ENCODE results near the gene SLC7A10. TPM values are rescaled to one million over a fixed set of nuclear protein-coding genes. Genes with fewer than 3 reads are reported as not detected.

Gene SLC7A10
- total RNA-seq, 3 donors from 2014 or later: 6.9 to 8.8 TPM; not detected in 1

DNA sequence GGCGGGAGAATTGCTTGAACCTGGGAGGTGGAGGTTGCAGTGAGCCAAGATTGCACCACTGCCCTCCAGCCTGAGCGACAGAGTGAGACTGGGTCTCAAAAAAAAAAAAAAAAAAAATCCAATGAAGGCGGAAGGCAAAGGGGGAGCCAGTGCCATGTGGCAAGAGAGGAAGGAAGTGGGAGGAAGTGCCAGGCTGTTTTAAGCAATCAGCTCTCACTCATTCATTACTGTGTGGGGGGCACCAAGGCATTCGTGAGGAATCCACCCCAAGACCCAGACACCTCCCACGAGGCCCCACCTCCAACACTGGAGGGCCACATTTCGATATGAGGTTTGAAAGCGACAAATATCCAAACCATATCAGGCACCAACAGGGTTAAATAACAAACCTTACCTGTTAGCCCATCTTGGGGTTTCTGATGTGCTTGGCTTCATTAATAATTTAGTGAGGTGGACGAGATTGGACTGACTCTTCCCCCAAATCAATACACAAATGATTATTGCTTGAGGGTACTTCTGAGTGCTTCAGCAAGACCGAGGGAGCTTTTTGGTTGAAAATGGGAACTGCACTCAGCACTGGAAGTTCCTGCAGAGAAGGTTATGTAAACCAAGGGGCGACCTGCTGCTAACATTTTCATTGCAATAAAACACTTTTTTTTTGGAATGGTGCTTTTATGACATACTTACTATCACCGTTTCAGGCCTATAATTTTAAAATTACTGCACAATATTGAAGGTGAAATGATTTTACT is 39.0 kb downstream of the SLC7A10 start:
- DNase-seq (ENCODE audit: low spot score in 2 of 2): no peak
- no peak overlapping the region for H3K4me3 ChIP-seq
- TF ChIP-seq POLR2A (IDR thresholded peaks at IDR 0.05) (no peak), POLR2AphosphoS5 (IDR thresholded peaks at IDR 0.05) (no peak), CTCF (IDR thresholded peaks at IDR 0.05) (no peak)
- no peaks in the 10 kb centered on the region for H3K9me3 ChIP-seq
- no peaks in the 10 kb centered on the region for H3K27me3 ChIP-seq
- H3K27ac ChIP-seq: no peak overlapping the region
- no peaks in the 10 kb centered on the region for H3K4me1 ChIP-seq
- H3K36me3 ChIP-seq: no peaks in the 10 kb centered on the region
- intact Hi-C loops (cut with DNase I; ENCODE audit: low total_unique reads): no loop called here

GRCh38 chr19:33177417-33177979 is 48.2 kb downstream of the SLC7A10 start:
- Histone ChIP-seq H3K27me3 (no peaks in the 10 kb centered on the region), H3K27ac (peak overlapping the region; percentile 95), H3K4me1 (peaks cover 0 to 7% of the 10 kb centered on the region in 2 donors), H3K9me3 (no peaks in the 10 kb centered on the region), H3K36me3 (no peaks in the 10 kb centered on the region), H3K4me3 (peak overlapping the region; percentile 65 to 89 (median 85))
- intact Hi-C loops (cut with DNase I; ENCODE audit: low total_unique reads): loop anchor here (10.0 kb wide), 1 partner anchor 1837 kb away; no protein-coding TSS in a partner anchor
- TF ChIP-seq POLR2A (IDR thresholded peaks at IDR 0.05) (no peak), POLR2AphosphoS5 (IDR thresholded peaks at IDR 0.05) (no peak), CTCF (IDR thresholded peaks at IDR 0.05) (peak in 2 of 3 donors; percentile 46 to 47)
- peak in 1 of 2 donors; percentile 70 for DNase-seq (ENCODE audit: low spot score in 2 of 2)

GRCh38 chr19:33176670-33177416 is 48.8 kb downstream of the SLC7A10 start:
- H3K4me3 ChIP-seq: peak overlapping the region; percentile 65 to 89 (median 85)
- TF ChIP-seq POLR2AphosphoS5 (IDR thresholded peaks at IDR 0.05) (peak; percentile 71 to 90 (median 76)), POLR2A (IDR thresholded peaks at IDR 0.05) (peak; percentile 69), CTCF (IDR thresholded peaks at IDR 0.05) (peak in 2 of 3 donors; percentile 5 to 23)
- H3K4me1 ChIP-seq: peaks cover 0 to 7% of the 10 kb centered on the region in 2 donors
- H3K36me3 ChIP-seq: no peaks in the 10 kb centered on the region
- no peaks in the 10 kb centered on the region for H3K9me3 ChIP-seq
- H3K27me3 ChIP-seq: no peaks in the 10 kb centered on the region
- intact Hi-C loops (cut with DNase I; ENCODE audit: low total_unique reads): loop anchor here (10.0 kb wide), 1 partner anchor 1838 kb away; no protein-coding TSS in a partner anchor
- peak overlapping the region; percentile 95 for H3K27ac ChIP-seq
- DNase-seq (ENCODE audit: low spot score in 2 of 2): peak; percentile 95 to 98

DNA sequence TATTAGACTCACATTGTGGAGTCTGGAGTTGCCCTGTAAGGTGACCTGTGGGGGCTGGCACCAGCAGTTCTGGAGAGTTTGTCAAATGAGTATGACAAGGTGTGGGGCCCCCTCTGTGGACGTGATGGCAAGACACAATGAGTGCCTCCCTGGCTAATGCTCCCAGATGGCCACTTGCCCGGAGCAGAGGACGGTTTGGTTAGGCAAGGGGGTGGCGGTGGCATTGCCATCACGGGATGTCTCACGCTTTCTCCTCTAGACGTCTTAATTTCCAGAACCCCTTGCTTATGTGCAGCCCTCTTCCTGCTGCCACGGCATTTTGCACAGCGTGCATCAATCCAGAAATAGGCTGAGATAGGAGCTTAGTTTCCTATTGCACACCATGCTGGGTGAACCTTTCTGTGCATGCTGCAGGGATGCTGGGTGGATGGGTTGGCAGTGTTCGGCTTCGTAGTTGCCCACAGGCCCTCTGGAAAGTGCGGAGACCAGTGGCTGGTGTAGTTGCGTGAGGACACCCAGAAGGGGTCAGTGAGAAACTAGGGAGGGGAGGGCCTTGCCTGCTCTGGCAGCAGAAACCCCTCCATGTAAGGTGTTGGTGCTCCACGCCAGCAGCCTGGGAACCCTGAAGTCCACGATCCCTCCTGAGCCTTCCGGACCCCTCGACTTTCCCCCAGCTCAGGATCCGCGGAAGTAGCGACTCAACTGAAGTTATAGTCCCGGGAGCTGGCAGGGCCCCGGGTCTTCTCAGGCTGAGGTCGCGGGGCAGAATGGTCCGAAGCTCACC is 49.6 kb downstream of the SLC7A10 start:
- no peak for TF ChIP-seq POLR2A (IDR thresholded peaks at IDR 0.05)
- no peak for TF ChIP-seq CTCF (IDR thresholded peaks at IDR 0.05)
- TF ChIP-seq POLR2AphosphoS5 (IDR thresholded peaks at IDR 0.05): no peak
- Histone ChIP-seq H3K27me3 (no peaks in the 10 kb centered on the region), H3K36me3 (no peaks in the 10 kb centered on the region), H3K9me3 (no peaks in the 10 kb centered on the region), H3K4me3 (peak overlapping the region; percentile 65 to 89 (median 85)), H3K4me1 (peaks cover 0 to 7% of the 10 kb centered on the region in 2 donors), H3K27ac (peak overlapping the region; percentile 95)
- intact Hi-C loops (cut with DNase I; ENCODE audit: low total_unique reads): loop anchor here (10.0 kb wide), 1 partner anchor 1839 kb away; no protein-coding TSS in a partner anchor
- peak in 1 of 2 donors; percentile 22 for DNase-seq (ENCODE audit: low spot score in 2 of 2)

All from breast epithelium (tissue), 4 donors.